ENCODE data around the gene SPOCK1.
A peak's percentile ranks its signal among the peaks of the same experiment; 100 is the strongest.

Gene SPOCK1

GRCh38 chr5:137216976-137217598 lies 282.0 kb downstream of the SPOCK1 start:
- DNase-seq = no peak

DNA sequence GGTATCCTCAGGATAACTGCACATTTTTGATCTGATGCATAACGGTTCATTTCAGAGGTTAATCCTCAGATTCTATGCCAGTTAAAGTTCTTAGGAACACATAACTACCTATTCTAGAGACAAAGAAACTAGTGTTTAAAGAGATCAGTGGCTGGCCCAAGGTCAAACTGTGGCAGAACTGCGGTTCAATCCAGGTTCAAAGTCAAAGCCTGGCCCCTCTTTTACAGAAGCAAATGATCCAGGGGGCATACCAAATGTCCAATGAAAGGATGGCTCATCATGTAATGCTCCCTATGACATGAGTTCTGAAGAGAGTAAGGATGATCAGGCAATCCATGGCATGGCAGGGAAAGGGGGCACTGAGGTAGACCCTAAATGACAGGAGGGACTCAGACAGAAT lies 283.3 kb downstream of the SPOCK1 start:
- DNase-seq = no peak

GRCh38 chr5:137215261-137215660 lies 283.9 kb downstream of the SPOCK1 start:
- DNase-seq = no peak

DNA sequence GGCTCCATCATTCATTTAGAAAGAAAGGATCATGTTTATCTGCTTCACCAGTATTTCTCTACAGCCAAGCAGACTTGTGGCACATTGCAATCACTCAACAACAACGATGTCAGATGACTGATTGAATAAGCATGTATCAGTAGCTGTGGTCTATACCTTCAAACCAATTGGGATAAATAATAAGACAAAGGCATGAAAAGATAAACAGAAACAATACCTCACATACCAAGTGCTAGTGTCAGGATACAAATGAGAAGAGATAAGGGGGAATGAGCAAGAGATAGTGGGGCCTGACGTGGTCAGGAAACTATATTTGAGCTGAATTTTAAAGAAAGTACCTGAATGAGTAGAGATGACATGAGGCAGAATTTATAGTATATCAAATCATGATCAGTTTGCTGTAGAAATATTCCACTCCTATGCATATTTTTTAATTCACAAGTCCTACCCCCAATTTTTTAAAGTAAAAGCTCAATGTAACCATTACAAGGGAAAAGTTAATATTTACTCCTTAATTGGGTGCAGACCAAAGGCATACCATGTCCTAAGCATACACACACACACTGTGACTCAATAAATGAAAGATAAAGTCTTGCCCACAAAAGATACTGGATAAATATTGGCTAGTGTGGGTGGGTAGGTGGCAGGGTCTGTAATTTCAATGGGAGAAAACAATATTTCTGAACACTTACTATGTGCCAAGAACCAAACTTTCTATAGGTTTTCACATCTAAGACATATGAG lies 284.5 kb downstream of the SPOCK1 start:
- no peak for DNase-seq

GRCh38 chr5:137212471-137212870 lies 286.7 kb downstream of the SPOCK1 start:
- no peak for DNase-seq

GRCh38 chr5:137209232-137209809 lies 289.8 kb downstream of the SPOCK1 start:
- DNase-seq = no peak

DNA sequence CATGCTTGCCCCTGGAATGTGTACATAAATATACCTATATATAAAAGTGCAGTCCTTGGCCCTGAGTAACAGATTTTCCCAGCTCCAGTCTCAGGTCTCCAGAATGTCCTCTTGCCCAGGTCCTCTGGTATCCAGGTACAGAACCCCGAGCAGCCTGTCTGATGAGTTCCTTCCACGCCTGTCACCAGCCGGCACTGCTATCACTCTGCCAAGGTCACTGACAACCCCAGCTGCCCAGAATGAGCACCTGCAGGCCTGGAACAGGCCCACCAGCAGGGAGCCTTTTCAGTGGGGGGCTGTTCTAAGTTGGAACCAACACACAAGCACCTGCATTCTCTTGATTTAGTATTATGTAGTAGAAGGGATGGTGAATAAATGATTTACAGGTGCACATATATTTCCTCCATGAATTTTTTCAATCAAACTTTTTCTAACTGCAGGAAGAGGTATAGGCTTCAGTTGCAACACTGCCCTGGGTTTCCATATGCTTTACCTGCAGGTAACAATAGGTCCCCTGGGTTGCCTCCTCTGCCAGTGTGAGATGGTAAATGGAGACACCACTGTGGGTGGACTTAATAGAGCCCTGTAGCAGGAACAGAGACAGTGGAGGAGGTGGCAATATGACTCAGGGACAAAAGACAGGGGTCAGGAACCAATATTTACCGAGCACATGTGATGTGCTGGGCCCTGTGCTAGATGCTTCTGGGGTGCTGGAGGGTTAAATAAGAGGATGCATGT lies 291.9 kb downstream of the SPOCK1 start:
- DNase-seq = no peak

DNA sequence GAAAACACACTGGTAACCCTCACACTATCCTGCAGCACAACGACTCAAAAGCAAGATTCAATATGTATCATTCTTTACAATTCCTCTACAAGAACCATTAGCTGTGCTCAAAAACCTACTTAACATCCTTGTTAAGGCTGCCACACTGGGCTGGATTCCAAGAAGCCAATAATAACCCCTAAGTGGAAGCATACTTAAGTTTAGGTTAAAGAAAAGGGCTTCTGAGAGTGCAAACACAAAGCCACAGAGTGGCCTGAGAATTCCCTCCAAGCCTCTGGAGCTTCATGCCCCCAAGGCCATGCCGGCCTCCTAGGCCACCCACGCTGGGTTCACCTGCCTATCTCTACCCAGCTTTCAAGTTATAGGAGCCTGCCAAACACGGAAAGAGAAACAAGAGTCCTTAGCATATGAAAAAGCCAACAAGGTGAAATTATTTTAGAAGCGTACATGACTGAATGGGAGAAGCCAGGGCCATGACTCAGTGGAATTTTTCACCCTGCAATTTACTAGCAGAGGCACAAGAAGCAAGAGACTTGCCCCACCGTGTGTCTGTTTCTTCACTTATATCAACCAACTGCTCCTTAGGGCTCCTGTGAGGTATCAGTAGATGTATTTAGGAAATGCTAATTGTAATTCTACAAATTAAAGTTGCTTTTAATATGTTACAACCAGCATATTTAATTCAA lies 293.0 kb downstream of the SPOCK1 start:
- DNase-seq = no peak

DNA sequence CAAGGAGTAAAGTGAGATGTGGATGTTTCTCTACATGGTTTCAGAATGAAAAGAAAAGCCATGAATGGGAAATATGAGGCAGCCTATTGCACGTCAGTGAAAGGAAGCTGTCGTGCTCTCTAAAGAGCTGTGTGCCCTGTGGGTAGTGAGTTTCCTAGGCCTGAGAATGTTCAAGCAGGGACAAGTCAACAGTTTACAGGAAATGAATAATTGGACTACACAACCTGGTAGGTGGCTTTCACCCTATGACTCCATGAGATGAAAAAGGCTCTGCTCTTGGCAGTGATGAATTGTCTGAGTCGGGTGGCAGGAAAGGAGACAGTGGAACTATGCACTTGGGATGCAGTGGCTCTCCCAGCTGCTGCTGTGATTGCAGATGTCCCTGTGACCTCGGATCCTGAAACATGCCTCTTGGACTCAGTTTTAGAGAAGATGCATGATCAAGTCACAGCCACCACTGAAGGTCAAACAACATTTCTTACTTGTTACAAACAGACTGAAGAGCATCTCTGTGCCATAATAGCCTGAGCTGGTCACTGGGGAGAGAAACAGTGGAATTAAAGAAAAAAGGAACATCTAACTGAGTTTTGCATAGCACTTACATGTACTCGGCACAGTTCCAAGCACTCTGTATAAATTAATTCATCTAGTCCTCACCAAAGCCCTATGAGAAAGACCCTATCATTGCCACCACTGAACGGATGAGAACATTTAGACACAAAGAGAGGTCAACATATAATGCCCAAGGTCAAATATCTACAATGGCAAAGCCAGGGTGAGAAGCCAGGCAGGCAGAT lies 293.7 kb downstream of the SPOCK1 start:
- DNase-seq = no peak

DNA sequence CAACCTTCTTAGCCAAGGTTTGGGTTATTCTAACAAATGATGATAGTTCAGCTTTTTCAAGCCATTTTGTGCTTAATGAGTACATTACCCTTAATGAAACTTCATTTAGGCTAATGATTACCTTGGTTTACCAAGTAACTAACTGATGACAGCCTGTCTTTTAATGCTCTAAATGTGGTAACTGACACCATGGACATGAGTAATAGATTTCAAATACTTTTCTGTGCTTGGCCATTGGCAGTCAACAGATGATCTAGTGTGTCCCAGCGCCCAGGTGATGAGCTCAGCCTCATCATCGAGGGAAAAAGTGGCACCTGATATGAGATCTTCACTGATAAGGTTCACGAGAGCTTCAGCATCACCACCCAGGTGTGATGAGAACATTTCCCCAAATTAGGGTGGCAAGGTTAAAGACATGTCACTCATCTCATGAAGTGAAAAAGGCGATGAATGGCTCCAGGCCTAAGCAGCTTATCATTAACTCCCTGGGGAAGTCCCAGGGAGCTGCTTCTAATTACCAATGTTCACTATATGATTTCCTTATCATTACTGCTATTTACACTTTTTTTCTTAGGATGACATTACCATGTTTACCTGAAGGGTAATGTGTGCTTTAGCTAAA lies 296.0 kb downstream of the SPOCK1 start:
- DNase-seq = no peak

DNA sequence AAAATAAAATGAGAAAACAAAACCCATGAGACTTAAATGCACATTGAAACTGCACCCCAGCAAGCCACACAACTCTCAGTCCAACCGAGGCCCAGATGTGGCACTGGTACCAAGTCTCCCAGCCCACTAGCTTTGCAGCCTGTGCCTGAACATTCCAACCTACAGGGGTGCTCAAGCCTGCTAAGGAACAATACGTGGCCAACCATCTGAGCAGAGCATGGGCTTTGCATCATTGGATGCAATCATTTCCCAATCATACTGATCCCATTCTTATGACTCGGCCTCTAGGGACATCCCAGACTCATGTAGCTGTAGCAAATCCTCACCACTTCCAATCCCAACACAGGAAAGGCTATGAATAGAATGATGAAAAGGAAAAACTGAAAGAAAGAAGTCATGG lies 297.2 kb downstream of the SPOCK1 start:
- no peak for DNase-seq

GRCh38 chr5:137200906-137201700 lies 298.0 kb downstream of the SPOCK1 start:
- no peak for DNase-seq

GRCh38 chr5:137199966-137200365 lies 299.2 kb downstream of the SPOCK1 start:
- DNase-seq = peak in 1 of 2 experiments; percentile 32

DNA sequence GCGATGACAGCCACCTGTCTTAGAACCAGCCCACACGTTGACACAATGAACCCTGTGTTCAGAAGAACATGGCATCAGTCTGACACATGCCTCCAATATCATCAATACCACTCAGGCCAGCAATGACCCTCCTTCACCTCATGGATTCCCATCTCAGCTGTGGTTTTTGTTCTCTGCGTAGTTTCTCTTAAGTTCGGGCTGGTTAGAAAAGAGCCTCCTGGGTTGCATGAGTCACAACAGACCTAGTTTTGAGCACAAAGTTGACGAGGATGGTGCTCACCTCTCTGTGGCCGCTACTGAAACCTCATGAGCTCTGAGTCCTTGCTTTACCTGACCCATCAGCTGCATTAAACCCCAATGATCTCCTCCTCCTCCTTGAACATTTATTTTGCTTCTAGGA lies 299.9 kb downstream of the SPOCK1 start:
- no peak for DNase-seq

GRCh38 chr5:137195483-137195882 lies 303.6 kb downstream of the SPOCK1 start:
- no peak for DNase-seq

GRCh38 chr5:137194300-137194699 lies 304.8 kb downstream of the SPOCK1 start:
- DNase-seq = no peak

DNA sequence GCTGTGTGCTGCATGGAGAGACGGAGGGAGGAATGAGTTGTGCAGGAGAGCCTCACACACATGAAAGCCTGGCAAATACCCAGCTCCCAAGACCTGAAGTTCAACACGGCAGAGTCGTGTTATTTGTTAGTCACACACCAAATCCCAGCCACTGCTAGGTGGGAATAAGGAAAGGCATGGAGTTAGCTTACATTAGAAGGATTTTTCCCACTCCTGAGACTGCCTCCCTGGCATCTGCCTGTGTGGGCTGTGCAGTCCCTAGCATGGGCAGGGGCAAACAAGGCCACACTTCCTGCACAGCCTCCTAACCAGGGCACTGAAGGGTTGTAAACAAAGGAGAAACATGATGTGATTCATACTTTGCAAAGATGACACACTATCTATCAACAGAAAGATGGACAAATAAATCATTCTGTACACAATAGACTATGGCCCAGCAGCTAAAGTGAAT lies 306.8 kb downstream of the SPOCK1 start:
- DNase-seq = peak; percentile 23 to 38

DNA sequence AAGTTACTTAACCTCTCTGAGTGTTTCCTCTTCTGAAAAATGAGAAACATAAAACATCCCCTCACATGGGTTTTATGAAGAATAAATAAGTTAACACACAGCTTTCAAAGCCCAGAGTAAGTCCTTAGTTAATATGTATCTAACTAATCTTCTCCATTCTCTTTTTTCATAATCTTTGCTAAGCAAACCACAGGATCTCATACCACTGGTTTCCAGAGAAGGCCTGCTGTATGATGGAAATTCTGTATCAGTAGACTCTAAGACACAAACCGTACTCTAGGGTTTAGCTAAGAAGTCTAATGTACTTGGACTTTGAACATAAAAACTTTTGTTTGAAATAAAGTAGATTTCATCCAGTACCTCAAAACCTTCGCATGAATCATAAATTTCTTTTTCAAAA lies 307.9 kb downstream of the SPOCK1 start:
- no peak for DNase-seq

DNA sequence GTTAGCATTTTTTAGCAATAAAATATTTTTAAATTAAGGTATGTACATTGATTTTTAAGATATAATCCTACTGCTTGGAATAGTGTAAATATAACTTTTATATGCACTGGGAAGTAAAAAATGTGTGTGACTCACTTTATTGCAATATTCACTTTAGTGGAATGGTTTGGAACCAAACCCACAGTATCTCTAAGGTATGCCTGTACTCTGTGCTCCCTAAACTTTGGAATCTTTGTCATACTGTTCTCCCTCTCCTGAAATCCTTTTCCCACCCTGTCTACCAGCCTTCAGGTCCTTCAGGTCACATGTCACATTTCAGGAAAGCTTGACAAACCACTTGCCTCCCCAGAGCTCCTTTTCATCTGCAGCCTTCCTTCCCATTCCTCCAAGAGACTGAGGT lies 308.7 kb downstream of the SPOCK1 start:
- DNase-seq = no peak

- DNase-seq = no peak
Observed at GRCh38 chr5:137190031-137190430, 309.1 kb downstream of the SPOCK1 start.

GRCh38 chr5:137188566-137188965 lies 310.6 kb downstream of the SPOCK1 start:
- DNase-seq = no peak

Data from SHP77 (cell line).